GM21717 (cell line): Measurements from ENCODE around the gene LRRC37A3.
"Not testable (repeated sequence)": the region's sequence is repeated elsewhere in the genome, so short reads cannot be mapped to it uniquely, and the experiment has no call there.

Experiments
- ATAC-seq: cut with Tn5 transposase; IDR thresholded peaks from one replicate; pipeline ENCODE4 v1.9.1; 2021; ENCODE audit warnings: mild to moderate bottlenecking, moderate library complexity; ENCODE audit not compliant: unreplicated experiment

The LRRC37A3 gene

DNA sequence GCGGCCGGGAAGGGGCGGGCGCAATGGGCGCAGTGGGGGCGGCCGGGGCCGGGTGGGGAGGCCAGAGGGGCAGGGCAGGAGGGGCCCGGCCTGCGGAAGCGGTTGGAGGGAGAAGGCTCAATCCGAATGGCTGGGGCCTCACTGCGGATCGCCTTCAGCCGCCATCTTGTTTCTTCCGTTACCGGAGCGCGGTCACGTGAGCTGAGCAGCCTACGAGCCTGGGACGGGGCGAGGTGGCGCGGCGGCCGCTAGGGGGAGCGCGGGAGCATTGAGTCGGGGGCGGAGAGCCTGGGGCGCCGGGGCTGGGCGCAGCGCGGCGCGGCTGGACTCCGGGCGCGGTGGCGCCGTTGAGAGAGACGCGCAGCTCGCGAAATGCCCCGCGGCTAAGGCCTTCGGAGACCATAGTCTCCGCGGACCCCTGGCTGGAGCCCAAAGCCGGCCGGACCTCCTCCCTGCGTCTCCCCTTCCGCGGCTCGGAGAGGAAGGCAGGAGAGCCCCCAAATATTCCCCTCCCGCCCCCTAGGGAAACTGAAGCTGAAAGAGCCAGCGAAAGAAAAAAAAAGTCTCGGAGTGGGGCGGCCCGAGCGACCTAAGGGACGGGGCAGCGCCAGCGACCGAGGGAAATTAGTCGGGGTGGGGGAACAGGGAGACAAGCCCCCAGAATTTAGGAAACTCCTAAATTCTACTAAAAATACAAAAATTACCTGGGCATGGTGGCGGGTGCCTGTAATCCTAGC, at the start of gene LRRC37A3:
Gene LRRC37A3, minus strand, starts transcription at position 190 of the 737 bp plus-strand sequence. CDS start 22,221 bp downstream, outside the sequence.
- peak; percentile 90 for ATAC-seq

DNA sequence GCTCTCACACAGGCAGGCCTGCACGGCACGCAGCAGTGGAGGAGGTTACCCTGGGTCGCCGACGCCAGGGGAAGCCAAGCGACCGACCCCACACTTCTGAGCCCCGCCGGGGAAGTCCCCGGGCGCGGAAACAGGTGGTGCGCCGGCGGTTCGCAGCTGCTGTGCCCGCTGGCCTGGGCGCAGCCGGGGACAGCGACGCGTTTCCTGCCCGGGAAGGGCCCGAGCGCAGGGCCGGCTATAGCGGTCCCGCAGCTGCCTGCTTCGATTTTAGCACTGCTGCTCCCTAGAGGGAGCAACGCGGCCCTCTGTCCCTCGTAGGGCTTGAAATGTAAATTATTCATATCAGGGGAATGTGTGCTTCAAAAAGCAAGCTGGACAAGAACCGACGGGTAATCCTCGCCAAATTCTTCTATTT, 46.6 kb upstream of the LRRC37A3 start:
- peak; percentile 81 for ATAC-seq

DNA sequence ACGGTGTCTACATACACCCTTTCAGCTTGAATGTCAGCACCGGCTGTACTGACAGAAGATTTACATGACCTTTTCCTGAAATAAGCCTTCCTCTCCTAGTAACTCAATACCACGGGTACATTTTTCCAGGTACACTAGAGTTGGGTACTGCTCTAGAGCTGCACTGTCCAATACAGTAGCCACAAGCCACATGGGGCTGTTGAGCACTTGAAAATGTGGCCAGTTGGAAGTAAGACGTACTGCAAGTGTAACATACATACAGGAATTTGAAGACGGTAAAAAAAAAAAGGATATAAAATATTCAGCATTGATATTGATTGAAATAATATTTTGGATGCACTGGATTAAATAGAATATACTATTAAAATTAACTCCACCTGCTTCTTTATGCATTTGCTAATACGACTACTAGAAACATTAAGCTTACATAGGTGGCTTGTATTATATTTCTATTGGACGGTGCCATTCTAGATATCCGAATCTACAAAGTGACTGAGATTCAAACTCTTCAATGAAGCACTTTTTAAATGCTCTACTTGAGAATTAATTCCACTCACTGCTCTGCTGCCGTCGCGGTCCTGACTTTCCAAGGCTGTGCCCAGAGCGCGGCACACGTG, 46.1 kb upstream of the LRRC37A3 start:
- not testable (repeated sequence) for ATAC-seq

DNA sequence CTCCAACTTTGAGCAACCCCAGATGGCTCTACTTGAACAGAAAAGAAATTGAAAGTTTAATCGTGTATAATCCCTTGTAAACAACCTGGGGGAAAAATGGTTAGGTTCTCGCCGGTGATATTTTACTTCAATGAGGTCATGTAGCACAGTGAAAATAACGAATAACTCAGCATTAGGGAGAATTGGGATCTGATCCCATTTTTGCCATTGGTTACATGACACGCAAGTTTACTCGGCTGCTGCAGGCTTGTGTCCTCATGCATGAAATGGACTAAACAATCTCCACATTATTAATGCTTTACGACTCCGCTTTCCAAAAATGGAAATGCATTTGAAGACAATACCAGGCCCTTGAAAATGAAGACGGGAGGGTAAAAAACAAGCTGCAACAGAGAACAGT, 45.5 kb upstream of the LRRC37A3 start:
- ATAC-seq: no peak

DNA sequence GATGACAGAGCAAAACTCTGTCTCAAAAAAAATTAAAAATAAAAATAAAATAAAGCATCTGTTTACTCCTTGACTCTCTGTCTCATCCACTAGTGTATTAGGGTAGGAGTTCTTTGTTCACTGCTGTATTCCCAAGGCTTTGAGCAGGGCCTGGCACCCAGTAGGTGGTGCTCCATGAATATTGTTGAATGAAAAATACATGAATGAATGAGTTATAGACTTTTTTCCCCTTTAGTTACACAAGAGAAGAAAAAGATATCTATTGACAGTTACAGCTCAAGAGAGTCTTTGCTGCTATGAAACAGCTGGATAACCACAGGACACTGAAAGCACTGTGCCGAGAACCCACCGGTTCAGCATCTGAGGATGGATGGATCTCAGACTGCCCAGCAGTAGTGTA, 44.5 kb upstream of the LRRC37A3 start:
- ATAC-seq: not testable (repeated sequence)

DNA sequence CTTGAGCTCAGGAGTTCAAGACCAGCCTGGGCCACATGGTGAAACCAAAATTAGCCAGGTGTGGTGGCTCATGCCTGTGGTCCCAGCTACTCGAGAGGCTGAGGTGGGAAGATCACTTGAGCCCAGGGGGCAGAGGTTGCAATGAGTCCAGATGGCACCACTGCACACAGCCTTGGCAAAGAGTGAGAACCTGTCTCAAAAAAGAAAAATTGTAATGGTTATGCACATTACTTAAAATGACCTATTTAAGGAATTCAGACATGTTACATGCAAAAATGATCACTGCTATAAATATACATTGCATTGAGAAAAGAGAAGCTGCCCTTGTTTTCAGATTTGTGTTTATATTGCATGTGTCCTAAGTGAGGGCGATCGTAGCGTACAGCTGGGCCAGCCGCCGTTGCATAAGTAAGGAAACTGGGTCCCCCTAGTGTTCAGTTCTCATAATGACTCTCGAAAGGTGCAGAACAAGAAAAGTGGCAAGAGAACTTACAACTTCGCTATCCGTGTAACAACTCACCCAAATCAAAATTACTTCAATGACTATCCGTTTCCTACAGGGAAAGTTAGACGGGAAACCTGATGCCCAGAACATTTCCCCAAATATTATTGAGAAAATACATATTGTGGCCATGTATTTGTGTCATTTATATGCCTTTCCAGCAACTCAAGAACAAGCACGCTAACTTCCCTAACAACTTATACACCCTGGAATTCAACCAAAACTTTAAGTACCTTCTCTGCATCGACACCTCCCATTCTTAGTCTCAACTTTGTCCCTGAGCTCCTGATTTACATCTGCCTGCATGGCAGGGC, 42.5 kb upstream of the LRRC37A3 start:
- not testable (repeated sequence) for ATAC-seq

DNA sequence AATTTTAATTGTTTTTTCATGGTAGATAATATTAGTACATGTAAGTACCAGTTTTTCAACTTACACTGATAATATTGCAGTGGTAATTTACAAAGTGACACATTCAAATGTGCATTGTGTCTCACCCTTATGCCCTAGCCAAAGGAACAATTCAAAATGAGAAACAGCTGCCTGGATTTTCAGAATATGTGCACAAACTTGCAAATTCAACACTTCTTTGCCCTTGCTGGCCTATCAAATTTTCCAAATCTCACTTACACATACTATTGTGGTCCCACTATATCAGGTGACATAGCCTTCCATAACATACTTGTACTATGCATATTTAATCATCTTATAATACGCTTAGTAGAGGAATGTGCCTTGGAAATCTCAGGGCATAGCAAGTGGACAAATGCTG, 32.6 kb upstream of the LRRC37A3 start:
- no peak for ATAC-seq

DNA sequence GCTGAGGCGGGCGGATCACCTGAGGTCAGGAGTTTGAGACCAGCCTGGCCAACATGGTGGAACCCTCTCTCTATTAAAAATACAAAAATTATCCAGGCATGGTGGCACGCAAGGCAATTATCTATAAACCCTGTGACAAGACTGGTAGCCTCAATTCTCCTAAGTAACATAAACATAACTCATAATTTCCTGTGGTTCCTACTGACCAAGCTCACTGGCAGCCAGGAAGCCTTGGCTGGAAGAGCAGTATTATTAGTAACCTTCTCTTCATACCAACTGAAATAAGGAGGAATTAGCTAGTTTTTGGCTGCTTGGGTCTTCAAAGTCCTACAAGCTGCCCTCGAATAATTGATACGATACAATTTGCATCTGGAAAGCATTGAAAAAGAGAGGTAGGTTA, 31.6 kb upstream of the LRRC37A3 start:
- no peak for ATAC-seq

DNA sequence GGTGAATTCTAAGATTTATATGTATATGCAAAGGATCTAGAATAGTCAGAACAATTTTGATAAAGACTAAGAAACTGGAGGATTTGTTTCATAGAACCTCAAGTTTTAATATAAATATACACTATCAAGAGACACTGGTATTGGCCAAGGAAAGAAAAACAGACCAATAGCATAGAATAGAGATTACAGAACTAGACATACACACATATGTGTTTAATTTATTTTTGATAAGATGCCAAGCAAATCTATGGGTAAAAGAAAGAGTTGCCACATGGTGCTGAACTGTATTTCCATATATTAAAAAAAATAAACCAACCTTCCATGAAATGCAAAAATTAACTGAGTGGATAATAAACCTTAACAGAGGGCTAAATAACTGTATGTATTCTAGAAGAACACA, 27.9 kb upstream of the LRRC37A3 start:
- no peak for ATAC-seq

DNA sequence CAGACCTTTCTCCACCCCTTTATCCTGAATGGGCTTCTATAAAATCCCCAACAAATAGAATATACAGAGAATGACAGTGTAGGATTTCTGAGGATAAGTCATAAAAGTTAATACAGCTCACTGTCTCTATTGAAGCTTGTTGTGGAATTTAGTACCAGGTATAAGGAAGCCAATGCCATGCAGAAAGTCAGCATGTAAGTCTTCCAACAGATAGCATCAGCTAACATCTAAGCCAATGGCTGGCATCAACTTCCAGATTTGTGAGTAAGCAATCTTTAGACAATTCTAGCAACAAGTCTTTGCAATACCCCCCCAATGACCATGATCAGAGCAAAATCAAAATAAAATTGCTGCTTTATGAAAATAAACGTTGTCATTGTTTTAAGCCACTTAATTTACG, 22.5 kb upstream of the LRRC37A3 start:
- no peak for ATAC-seq

DNA sequence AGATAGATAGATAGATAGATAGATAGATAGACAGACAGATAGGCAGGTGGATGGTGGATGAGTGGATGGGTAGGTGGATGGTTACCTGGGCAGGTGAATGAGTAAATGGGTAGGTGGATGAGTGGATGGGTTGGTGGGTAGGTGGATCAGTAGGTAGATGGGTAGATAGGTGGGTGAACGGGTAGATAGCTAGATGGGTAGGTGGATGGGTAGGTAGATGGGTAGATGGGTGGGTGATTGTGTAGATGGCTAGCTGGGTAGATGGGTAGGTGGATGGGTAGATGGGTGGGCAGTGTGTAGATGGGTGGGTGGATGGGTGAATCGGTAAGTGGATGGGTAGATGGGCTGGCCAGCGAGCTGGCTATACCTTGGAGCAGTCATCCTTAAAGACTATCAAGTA, 21.8 kb upstream of the LRRC37A3 start:
- no peak for ATAC-seq

DNA sequence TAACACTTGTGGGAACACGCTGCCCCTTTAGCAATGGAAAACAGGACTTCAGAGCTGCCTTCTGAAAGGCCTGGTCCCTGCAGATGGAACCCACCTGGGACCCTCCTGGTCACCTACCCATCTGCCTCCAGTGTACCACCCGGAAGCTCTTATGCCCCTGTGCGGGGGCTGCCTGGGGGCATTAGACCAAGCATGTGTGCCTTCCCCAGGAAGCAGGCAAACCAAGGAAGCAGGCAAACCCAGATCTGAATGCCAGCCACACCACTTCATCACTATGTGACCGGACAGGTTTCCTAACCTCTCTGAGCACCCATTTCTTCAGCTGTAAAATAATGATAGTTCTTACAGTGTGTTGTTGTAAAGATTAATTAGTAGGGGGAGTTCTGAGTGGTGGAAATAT, 20.8 kb upstream of the LRRC37A3 start:
- ATAC-seq: no peak

DNA sequence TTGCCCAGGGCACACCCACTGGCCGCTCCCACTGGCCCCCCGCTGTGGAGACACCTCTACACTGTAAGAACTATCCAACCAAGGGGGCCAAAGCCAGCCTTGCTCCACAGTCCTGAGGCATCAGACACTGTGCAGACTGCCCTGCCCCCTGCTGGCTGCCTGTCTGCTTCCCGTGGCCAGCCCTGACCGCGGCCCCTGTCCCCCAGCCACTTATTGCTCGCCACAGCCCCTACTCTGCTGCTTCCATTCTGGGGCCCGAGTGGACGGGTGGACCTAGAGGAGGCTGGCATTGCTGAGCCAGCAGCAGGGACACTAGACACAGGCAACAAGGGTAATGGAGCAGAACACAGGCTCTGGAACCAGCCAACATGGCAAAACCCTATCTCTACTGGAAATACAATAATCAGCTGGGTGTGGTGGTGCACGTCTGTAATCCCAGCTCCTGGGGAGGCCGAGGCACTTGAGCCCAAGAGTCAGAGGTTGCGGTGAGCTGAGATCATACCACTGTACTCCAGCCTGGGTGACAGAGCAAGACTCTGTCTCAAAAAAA, 19.7 kb upstream of the LRRC37A3 start:
- ATAC-seq: peak; percentile 55

DNA sequence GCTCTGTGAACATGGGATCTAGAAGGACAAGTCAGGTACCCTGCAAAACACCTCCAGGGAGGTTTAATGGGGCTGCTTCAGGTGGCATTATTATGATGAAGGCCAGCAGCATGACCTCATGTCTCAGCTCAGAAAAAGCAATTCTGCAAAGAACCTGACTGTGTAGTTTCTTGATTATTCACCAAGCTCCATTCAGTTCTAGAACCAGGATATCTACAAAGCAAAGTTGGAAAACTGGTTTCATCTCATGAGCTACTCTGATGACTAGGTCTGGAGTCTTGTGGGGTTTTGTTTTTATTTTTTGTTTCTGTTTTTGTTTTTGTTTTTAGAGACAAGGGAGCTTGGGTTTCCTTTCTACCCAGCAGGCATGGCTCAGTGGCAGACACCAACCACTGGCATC, 19.0 kb upstream of the LRRC37A3 start:
- ATAC-seq: no peak

DNA sequence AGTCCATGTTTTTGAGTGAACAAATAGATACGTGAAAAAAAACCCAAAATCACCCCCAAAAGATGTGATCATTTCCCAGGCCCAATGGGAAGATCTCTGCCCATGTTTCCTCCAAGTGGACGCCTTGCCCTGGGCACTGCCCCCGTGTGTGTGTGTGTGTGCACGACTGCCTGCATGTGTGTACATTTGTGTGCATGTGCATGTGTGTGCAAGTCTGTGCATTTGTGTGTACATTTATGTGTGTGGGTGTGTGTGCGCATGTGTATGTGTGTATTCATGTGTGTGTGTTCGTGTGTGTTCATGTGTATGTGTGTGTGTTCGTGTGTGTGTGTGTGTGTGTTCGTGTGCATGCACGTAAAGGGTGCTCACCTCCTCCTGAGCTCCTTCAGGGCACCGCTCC, 16.8 kb upstream of the LRRC37A3 start:
- ATAC-seq: no peak

DNA sequence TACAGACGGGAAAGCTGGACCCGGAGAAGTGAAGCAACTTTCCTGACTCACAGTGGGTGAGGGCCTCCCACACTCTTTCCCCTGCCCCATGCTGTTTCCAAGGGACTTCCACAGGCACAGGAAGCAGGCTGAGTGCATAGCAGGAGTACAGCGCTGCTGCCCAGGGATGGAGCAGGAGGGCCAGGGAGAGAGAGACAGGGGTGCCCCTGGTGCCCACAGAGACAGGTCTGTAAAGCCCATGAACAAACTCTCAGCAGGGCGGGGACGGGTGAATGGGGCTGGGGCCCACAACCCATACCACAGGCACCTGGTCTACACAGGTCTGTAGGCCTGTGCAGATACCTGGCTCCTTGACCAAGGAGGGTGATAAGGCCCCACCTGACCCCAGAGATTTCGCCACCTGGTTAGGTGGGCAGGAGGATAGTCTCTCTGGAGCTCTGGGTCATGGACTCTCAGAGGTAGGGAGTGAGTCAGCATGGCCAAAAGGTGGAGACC, 15.1 kb upstream of the LRRC37A3 start:
- not testable (repeated sequence) for ATAC-seq

DNA sequence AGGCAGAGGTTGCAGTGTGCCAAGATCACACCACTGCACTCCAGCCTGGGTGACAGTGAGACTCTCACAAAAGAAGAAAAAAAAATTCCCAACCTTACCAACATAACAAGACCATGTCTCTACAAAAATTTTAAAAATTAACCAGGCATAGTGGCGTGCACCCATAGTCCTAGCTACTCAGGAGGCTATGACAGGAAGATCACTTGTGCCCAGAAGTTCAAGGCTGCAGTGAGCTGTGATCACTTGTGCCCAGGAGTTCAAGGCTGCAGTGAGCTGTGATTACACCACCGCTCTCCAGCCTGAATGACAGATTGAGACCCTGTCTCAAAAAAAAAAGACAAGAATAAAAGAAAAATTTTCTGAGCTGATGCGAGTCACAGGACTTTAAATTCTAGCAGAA, 13.6 kb upstream of the LRRC37A3 start:
- ATAC-seq: not testable (repeated sequence)

DNA sequence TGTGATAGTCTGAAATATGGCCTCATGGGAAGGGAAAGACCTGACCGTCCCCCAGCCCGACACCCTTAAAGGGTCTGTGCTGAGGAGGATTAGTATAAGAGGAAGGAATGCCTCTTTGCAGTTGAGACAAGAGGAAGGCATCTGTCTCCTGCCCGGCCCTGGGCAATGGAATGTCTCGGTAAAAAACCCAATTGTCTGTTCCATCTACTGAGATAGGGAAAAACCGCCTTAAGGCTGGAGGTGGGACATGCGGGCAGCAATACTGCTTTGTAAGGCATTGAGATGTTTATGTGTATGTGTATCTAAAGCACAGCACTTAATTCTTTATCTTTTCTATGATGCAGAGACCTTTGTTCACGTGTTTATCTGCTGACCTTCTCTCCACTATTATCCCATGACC, 11.1 kb upstream of the LRRC37A3 start:
- not testable (repeated sequence) for ATAC-seq

DNA sequence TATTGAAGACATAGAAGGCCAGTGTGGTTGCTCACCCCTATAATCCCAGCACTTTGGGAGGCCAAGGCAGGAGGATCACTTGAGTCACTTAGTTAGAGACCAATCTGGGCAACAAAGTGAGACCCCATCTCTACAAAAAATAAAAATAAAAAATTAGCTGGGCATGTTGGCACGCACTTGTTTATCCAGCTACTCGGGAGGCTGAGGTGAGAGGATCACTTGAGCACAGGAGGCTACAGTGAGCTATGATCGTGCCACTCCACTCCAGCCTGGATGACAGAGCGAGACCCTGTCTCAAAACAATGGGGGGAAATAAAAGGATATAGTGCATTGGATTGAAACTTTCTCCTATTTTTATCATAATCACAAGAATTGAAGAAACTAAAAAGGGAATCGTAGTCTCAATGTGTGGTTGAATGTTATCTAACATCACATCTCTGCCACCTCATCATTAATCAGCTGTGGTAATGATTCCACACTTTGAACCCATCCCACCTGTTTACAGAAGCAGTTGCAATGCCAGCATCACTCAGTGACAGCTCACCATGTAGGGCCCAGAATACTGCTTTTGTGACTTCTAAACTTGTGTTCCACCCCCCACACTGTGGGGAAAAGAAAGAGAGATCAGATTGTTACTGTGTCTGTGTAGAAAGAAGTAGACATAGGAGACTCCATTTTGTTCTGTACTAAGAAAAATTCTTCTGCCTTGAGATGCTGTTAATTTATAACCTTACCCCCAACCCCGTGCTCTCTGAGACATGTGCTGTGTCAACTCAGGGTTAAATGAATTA, 10.3 kb upstream of the LRRC37A3 start:
- not testable (repeated sequence) for ATAC-seq

DNA sequence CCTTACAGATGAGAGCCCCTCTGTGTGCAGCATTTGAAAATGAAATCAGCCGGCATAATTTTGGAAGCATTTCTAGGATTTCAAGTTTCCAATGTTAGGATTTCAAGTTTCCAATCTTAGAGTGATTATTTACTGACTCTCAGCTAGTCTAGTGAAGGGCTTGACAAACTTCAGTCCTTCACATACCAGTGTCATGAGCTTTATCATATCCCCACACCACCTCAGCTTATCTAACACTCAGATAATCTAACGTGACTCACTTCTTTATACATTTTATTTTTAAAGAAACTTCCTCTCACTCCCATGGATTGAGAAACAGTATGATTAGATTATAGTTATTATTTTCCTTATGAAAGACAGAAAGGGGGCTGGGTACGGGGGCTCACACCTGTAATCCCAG, 9.4 kb upstream of the LRRC37A3 start:
- ATAC-seq: not testable (repeated sequence)
